Endothelial cell of hepatic sinusoid (primary cell): ENCODE measurements around the gene DNAH9.

ENCODE experiments used
- in situ Hi-C: cut with HindIII; loops from 2 replicates; pipeline ENCODE4 v1.10.0; 2017; ENCODE audit warnings: low sequenced_read_pairs

The DNAH9 gene

GRCh38 chr17:11589716-11590115 is 8.6 kb upstream of the DNAH9 start:
- in situ Hi-C loops, result no loop called here

- in situ Hi-C loops, result loop anchor here (10.0 kb wide), 1 partner anchor 327 kb away; no protein-coding TSS in a partner anchor
Observed at GRCh38 chr17:11601661-11602060, 3.4 kb downstream of the DNAH9 start.

- in situ Hi-C loops, result loop anchor here (10.0 kb wide), 1 partner anchor 334 kb away; no protein-coding TSS in a partner anchor
Observed at GRCh38 chr17:11608396-11608795, 10.1 kb downstream of the DNAH9 start.

GRCh38 chr17:11610999-11611566 is 12.8 kb downstream of the DNAH9 start:
- in situ Hi-C loops, result no loop called here

- in situ Hi-C loops, result no loop called here
Observed at GRCh38 chr17:11612956-11613355, 14.7 kb downstream of the DNAH9 start.

GRCh38 chr17:11618861-11619566 is 20.7 kb downstream of the DNAH9 start:
- in situ Hi-C loops, result no loop called here

- in situ Hi-C loops, result no loop called here
Observed at GRCh38 chr17:11622492-11622891, 24.2 kb downstream of the DNAH9 start.

- in situ Hi-C loops, result no loop called here
Observed at GRCh38 chr17:11624976-11625375, 26.7 kb downstream of the DNAH9 start.

GRCh38 chr17:11625878-11626277 is 27.6 kb downstream of the DNAH9 start:
- in situ Hi-C loops, result no loop called here

GRCh38 chr17:11627301-11627940 is 29.2 kb downstream of the DNAH9 start:
- in situ Hi-C loops, result no loop called here

GRCh38 chr17:11628374-11628773 is 30.1 kb downstream of the DNAH9 start:
- in situ Hi-C loops, result no loop called here

- in situ Hi-C loops, result no loop called here
Observed at GRCh38 chr17:11628831-11629230, 30.6 kb downstream of the DNAH9 start.

- in situ Hi-C loops, result no loop called here
Observed at GRCh38 chr17:11636771-11637170, 38.5 kb downstream of the DNAH9 start.

GRCh38 chr17:11637796-11638195 is 39.5 kb downstream of the DNAH9 start:
- in situ Hi-C loops, result no loop called here

GRCh38 chr17:11638700-11639265 is 40.5 kb downstream of the DNAH9 start:
- in situ Hi-C loops, result no loop called here

- in situ Hi-C loops, result no loop called here
Observed at GRCh38 chr17:11639736-11640462, 41.6 kb downstream of the DNAH9 start.

- in situ Hi-C loops, result no loop called here
Observed at GRCh38 chr17:11640463-11640814, 42.2 kb downstream of the DNAH9 start.

- in situ Hi-C loops, result no loop called here
Observed at GRCh38 chr17:11641521-11642275, 43.4 kb downstream of the DNAH9 start.

- in situ Hi-C loops, result no loop called here
Observed at GRCh38 chr17:11642655-11643054, 44.4 kb downstream of the DNAH9 start.

GRCh38 chr17:11643851-11644250 is 45.6 kb downstream of the DNAH9 start:
- in situ Hi-C loops, result no loop called here
